ENCODE data around the gene HSPG2. TPM values are rescaled to one million over a fixed set of nuclear protein-coding genes. Genes with fewer than 3 reads are reported as not detected.

The HSPG2 gene
- total and polyA plus RNA-seq, 9 of the 15 experiments (the other 6 are each of a cell fraction or from before 2014, with no cell fraction given), result 0.14 to 160 (median 15.7) TPM

DNA sequence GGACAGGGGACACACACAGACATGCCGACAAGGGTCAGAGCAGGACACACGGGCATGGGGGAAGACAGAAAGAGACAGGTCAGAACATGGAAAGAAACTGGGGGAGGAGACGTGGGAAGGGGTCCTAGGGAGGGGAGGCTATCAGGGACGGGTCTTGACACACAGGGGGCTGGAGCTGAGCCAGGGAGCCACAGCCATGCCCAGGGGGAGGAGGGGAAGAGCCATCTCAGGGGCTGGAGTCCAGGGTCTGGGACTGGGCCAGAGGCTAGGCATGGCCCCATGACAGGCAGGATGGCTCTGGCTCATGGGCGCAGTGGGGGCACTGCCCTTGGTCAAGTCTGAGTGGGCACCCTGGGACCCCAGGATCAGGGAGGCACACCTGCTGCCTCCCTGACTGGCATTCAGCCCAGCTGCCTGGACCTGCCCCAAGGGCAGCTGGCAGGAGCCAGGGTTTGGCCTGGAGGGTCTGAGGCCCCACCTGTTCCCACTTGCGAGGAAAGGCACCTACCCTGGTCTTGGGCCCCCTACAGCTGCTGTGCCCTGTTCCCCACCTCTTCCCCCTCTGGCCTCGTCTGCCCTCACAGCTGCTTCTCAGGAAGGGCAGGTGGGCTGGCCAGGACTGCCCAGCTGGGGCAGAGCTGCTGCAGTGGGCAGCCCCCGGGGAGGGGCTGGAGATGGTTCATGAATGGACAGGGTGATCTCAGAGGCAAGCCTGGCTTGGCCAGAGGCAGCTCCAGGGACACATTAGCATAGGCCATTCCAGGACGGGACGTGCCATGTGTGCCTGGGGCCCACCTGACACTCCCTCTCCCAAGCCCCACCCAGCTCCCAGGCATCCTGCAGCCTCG, 42.9 kb downstream of the HSPG2 start:
- 79% methylated on average over 10 of the region's 11 CpGs for WGBS (ENCODE audit: insufficient coverage, low coverage, missing lambda C conversion rate)
- Histone ChIP-seq H3K9me1 (ENCODE audit: control insufficient read depth, insufficient read depth, low read length) (no peaks in the 10 kb centered on the region), H3K9ac (ENCODE audit: insufficient read depth in 1 of 2, low read depth in 2 of 2, low read length in 2 of 2) (peak overlapping the region in 1 of 2 experiments; percentile 85; a peak in 2 of 4 replicates), H3K4me1 (replicated peaks in 1 of 2; ENCODE audit: control insufficient read depth in 2 of 2, insufficient read depth in 2 of 2, low read length in 2 of 2) (peaks cover 19 to 42% of the 10 kb centered on the region in 2 experiments; a peak in 4 of 5 replicates), H3K9me3 (replicated peaks; ENCODE audit: control insufficient read depth, insufficient read depth, low read depth, low read length) (no peaks in the 10 kb centered on the region; the same call in 1 of the 2 replicates), H3K4me2 (ENCODE audit: insufficient read depth, low read length) (no peak overlapping the region), H3K4me3 (no peak overlapping the region), H3K27ac (ENCODE audit: extremely low read depth, low read depth, low read length) (no peak overlapping the region), H3K36me3 (ENCODE audit: control insufficient read depth, insufficient read depth, low read length) (peaks cover 78% of the 10 kb centered on the region; the same call in 2 of the 3 replicates), H4K20me1 (replicated peaks; ENCODE audit: control insufficient read depth, insufficient read depth, low read length) (no peaks in the 10 kb centered on the region), H3K79me2 (ENCODE audit: control insufficient read depth, insufficient read depth, low read length) (peaks cover 8% of the 10 kb centered on the region; the same call in 1 of the 3 replicates), H3K27me3 (ENCODE audit: control insufficient read depth in 2 of 2, insufficient read depth in 2 of 2, low read length in 2 of 2) (no peaks in the 10 kb centered on the region), H2AFZ (ENCODE audit: low read depth, low read length) (no peak overlapping the region)
- POLR2A ChIA-PET, result interaction anchor here (1.5 kb wide), 1 partner anchor 8 kb away, joined by 3 read pairs; no protein-coding TSS in a partner anchor
- in situ Hi-C loops (cut with MboI) (no loop called here), intact Hi-C loops (cut with micrococcal nuclease) (no loop called here)
- CTCF ChIA-PET (ENCODE audit: low intra/inter-chr PET ratio), result interaction anchor here (1.2 kb wide), 1 partner anchor 69 kb away, joined by 3 read pairs; no protein-coding TSS in a partner anchor
- no peak for FAIRE-seq
- no peak for ATAC-seq
- BruUV-seq (replicated peaks), result no TSS peak
- TF ChIP-seq, protein P1, sequence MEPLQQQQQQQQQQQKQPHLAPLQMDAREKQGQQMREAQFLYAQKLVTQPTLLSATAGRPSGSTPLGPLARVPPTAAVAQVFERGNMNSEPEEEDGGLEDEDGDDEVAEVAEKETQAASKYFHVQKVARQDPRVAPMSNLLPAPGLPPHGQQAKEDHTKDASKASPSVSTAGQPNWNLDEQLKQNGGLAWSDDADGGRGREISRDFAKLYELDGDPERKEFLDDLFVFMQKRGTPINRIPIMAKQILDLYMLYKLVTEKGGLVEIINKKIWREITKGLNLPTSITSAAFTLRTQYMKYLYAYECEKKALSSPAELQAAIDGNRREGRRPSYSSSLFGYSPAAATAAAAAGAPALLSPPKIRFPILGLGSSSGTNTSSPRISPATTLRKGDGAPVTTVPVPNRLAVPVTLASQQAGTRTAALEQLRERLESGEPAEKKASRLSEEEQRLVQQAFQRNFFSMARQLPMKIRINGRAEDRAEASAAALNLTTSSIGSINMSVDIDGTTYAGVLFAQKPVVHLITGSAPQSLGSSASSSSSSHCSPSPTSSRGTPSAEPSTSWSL (CRISPR knock-in tag; IDR thresholded peaks at IDR 0.05; ENCODE audit: borderline replicate concordance), result no peak
- TF ChIP-seq NFIC (IDR thresholded peaks at IDR 0.05), result peak; percentile 43
- DNase-seq (ENCODE audit: extremely low read depth in 1 of 4, low spot score in 3 of 4), result no peak
